Left colon (tissue), 2 donors: ENCODE results near the gene SKAP1. TPM values are rescaled to one million over a fixed set of nuclear protein-coding genes. Genes with fewer than 3 reads are reported as not detected.
A peak's percentile ranks its signal among the peaks of the same experiment; 100 is the strongest.

Source experiments
- ATAC-seq: fragments of 200-7000 bp; cut with Tn5 transposase; one replicate; pipeline ENCODE4 v1.9.1; 2020; ENCODE audit warnings: mild to moderate bottlenecking, moderate library complexity
- DNase-seq, 2 donors: peaks; one replicate each; pipeline ENCODE4 v3.0.0-alpha.2; 2020
- intact Hi-C, 2 donors: fragments of 100-400 bp; cut with DNase I in 1 of 2; cut with micrococcal nuclease in 1 of 2; formaldehyde crosslinking; loops; one replicate each; pipeline versions ENCODE4 v1.11.2 to v1.14.0; 2022; cut with DNase I, micrococcal nuclease
- microRNA-seq, 2 donors: library from miRNA; unstranded; fragments of <30 nt; microRNA quantifications; one replicate each; pipeline versions ENCODE4 v1.1.0 to v1.2.0, GENCODE V29; 2020
- total RNA-seq, 2 donors: library from RNA; stranded (reverse); fragmentation: NEBNext Ultra II Directional; extraction: Animal tissue kit (Norgen Biotek cat#: 25700); gene quantifications; one replicate each; pipeline ENCODE4 v1.2.1, GENCODE V29; 2021
- donor health status: DM: no; HTN: no; CAD: no.
- donor health status: DM: yes; HTN: yes; CAD: no.

Gene SKAP1
- total RNA-seq, 2 donors from 2014 or later = 1.2 to 2.5 TPM

DNA sequence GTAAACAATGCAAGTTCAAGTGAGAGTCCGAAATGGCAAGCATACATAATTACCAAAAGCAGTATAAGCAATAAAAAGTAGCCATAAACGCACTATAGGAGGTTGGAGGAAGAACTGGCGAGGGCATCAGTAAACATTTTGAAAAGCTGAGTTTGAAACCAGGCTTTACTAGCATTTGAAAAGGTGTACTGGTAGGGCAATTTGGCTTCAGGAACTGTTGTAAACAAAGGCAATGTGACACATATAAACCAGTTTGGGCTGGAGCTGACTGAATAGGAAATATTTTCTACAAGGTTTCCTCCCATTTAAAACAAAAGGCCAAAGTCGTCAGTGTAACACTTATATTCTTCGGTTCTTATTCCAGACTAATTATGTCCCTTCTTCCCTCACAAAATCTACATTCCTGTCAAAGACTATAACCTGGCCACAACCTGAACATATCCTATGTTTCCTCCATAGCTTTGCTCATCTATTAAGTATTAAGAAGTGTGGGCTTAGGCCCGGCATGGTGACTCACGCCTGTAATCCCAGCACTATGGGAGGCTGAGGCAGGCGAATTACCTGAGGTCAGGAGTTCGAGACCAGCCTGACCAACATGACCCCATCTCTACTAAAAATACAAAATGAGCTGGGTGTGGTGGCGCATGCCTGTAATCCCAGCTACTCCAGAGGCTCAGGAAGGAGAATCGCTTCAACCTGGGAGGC lies 336.5 kb downstream of the SKAP1 start:
- ATAC-seq = peak; percentile 88
- intact Hi-C loops = no loop called here
- peak in 1 of 2 donors; percentile 39 for DNase-seq

GRCh38 chr17:48084932-48085331 lies 345.1 kb downstream of the SKAP1 start:
- no peak for DNase-seq
- ATAC-seq = no peak
- intact Hi-C loops = no loop called here

Small RNA genes lying within 50 kb of the gene (microRNA-seq; reads per million reads assigned to microRNA genes)
- 0 reads per million in 2 donors for gene MIR1203

Other genes starting within 250 kb of the SKAP1 start
- not detected for gene HOXB1, start 100.8 kb upstream of the SKAP1 start, total RNA-seq
- 1 to 10 TPM; 2.5 to 7.0 TPM for gene HOXB2, start 114.9 kb upstream of the SKAP1 start, total RNA-seq
- gene HOXB4, start 148.1 kb upstream of the SKAP1 start, total RNA-seq = 1 to 10 TPM; 3.0 to 3.9 TPM
- 10 to 100 TPM; 35.8 to 41.9 TPM for gene HOXB3, start 160.0 kb upstream of the SKAP1 start, total RNA-seq
- 10 to 100 TPM; 14.5 to 16.4 TPM for gene HOXB5, start 163.6 kb upstream of the SKAP1 start, total RNA-seq
- 10 to 100 TPM; 39.3 to 43.3 TPM for gene HOXB6, start 174.8 kb upstream of the SKAP1 start, total RNA-seq
- gene HOXB7, start 180.8 kb upstream of the SKAP1 start, total RNA-seq = 10 to 100 TPM; 26.6 to 30.2 TPM
- gene HOXB8, start 185.1 kb upstream of the SKAP1 start, total RNA-seq = 1 to 10 TPM; 6.3 TPM
- 10 to 100 TPM; 35.9 to 59.2 TPM for gene HOXB9, start 196.1 kb upstream of the SKAP1 start, total RNA-seq